GM12873 (cell line): ENCODE results near the gene GLRX3.

Source experiments
- CTCF ChIP-seq: IDR thresholded peaks from 2 replicates; pipeline ENCODE4 v1.5.1; 2012; ENCODE audit warnings: low read depth, mild to moderate bottlenecking, moderate library complexity, low read length, control low read depth; ENCODE audit not compliant: insufficient read depth; ENCODE audit errors: missing control alignments

The GLRX3 gene

DNA sequence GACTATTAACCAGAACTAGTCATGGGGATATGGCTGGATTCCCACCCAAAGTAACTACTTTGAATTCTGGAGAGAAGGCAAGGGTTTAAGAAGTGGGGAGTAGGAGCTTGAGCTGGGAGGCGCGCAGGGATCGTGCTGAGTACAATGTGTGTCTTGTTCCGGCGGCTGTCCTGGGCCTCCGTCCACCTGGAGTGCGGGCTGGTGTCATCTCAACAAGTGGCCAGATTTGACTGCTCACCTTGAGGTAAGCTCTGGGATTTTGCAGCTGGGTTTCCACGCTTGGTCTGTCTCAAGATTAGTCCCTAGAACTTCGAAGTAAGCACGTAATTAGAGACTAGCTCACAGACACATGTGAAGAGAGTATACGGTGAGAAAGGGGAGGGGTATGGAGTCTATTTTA lies 49.4 kb downstream of the GLRX3 start:
- no peak for TF ChIP-seq CTCF

DNA sequence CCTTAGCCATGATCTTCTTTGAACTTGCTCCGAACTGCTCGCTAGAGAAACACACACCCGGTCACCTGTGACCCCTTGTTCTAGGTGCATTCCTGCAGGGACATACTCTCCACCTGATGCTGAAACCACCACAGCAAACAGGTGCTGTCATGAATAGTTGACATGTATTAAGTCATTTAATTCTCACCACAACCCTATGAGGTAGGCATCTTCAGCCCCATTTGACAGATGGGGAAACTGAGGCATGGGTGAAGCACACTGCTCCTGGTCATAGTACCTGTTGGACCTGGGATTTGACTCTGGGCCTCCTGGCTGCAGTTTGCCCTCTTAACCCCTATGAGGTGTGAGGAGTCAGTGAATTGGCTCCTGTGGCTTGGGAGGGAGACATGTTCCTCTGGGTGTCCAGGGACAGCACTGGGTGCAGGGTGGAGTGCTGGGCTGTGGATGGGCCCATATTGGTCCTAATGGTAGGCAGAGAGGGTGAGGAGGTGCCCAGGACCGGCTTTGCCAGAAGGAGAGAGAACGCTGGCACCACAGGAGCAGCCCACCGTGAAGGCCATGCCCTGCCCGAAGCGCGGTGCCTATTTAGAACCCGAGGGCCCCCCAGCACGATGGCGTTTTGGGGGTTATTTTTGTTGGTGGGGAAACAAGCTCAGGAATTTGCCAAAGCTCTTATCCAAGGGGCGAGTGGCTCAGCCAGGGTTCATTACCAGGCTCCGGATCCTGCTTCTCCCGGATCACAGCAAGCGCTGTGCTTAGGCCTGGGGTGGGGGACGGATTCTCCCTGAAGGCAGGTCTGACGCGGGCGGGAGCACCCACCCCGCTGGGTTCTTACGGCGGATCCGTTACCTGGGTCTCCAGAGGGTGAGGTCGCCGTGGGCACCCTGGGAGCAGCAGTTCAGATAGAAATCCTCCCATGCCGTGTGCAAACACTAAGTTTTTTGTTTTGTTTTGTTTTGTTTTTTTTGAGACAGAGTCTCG lies 52.3 kb downstream of the GLRX3 start:
- TF ChIP-seq CTCF, result peak; percentile 6

DNA sequence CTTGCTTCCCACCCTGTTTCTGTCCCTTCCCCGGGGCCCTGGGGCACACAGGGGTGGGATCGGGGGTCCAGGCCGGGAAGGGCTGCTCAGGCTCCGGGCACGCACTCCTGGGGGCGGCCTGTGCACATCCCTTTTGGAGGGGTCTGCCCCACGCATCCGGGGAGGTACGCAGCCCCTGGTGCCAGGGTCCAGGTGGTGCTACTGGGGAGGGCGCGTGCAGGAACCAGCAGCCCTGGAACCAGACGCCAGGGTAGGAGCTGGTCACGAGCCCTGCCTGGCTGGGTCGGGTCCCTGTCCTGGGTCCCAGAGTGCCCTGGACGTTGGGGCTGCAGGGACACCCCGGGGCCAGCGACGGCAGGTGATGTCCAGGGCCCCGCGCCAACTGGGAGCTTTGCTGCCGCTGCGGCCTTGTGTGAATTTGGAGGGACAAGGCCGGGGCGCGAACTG lies 53.4 kb downstream of the GLRX3 start:
- no peak for TF ChIP-seq CTCF

DNA sequence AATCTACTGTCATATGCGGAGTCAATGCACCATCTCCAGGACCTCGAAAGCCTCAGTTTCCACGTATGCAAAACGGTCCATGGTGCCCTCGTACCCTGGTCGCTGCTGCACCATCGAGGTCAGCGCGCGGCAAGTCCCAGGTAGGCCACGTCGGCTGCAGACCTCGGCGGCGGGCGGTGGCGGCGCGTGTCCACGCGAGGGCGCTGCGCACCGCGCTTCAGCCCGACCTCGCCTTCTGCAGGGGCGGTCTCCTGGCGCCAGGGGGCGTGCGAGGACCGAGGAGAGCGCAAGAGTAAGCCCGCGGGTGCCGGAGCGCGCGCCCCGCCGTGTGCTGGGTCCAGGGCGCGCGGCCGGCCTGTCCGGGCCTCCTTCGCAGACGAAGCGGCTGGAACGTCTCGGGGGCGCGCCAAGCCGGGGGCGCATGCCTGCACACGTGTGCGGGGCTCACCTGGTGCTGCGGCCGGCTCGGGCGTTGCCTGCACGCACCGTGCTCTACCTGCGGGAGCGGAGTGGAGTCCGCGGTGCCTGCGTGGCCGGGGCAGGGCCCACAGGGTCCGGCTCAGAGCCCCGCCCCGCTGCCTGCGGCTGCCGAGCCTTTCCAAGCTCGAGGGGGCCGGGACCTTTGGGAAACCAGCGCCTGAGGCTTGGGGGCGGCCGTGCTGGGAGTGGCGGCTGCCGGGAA lies 54.0 kb downstream of the GLRX3 start:
- peak; percentile 99 for TF ChIP-seq CTCF

DNA sequence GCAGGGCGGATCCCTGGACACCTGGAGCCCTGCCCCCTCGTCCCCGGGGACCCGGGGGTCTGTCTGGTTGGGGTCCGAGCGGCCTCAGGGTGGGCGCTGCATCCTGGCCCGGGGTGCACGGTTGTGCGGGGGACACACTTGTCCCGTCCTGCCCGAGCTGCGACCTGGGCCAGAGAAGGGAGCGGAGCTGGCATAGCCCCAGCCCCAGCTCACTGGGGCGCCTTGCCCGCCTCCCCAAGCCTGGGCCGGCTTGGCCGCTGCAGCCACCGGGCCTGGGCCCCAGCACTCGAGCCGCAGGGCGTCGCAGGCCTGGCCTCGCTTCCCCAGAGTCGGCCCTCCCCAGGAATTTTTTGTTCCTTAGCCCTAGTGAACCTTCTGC lies 54.5 kb downstream of the GLRX3 start:
- no peak for TF ChIP-seq CTCF

DNA sequence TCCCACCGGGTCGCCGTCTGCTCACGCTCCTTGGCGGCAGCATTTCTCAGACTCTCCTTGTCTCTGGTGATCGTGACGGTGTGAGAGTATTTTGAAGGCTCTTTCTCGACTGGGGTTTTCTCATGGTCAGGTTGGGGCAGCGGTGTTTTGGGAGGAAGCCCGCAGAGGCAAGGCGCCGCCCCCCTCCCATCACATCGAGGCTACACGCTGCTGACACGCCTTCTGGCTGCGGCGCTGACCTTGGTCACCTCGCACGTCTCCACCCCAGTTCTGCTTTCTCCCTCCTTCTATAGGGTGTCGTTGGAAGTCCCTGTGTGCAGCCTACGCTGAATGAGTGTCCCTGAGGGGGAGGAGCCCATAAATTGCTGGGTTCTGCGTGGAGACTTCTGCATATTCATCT lies 55.2 kb downstream of the GLRX3 start:
- no peak for TF ChIP-seq CTCF

GRCh38 chr10:130192276-130192848 lies 56.2 kb downstream of the GLRX3 start:
- TF ChIP-seq CTCF, result no peak
